Loucy (cell line): Measurements from ENCODE around the gene VSIG2.
A peak's percentile ranks its signal among the peaks of the same experiment; 100 is the strongest.

Source experiments
- EZH2phosphoT487 ChIP-seq: fragments of 200-600 bp; IDR thresholded peaks from 2 replicates; pipeline ENCODE4 v1.6.1; 2018; ENCODE audit warnings: antibody characterized with exemption, mild to moderate bottlenecking, moderate library complexity, borderline replicate concordance
- TF ChIP-seq, protein P1 (sequence below): fragments of 200-600 bp; sonication (generic); conservative IDR thresholded peaks from 2 replicates; pipeline ENCODE4 v1.5.1; 2014; ENCODE audit warnings: mild to moderate bottlenecking, antibody characterized with exemption, low read length

- TF ChIP-seq, protein P1, sequence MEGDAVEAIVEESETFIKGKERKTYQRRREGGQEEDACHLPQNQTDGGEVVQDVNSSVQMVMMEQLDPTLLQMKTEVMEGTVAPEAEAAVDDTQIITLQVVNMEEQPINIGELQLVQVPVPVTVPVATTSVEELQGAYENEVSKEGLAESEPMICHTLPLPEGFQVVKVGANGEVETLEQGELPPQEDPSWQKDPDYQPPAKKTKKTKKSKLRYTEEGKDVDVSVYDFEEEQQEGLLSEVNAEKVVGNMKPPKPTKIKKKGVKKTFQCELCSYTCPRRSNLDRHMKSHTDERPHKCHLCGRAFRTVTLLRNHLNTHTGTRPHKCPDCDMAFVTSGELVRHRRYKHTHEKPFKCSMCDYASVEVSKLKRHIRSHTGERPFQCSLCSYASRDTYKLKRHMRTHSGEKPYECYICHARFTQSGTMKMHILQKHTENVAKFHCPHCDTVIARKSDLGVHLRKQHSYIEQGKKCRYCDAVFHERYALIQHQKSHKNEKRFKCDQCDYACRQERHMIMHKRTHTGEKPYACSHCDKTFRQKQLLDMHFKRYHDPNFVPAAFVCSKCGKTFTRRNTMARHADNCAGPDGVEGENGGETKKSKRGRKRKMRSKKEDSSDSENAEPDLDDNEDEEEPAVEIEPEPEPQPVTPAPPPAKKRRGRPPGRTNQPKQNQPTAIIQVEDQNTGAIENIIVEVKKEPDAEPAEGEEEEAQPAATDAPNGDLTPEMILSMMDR, result peak; percentile 33
- no peak for TF ChIP-seq EZH2phosphoT487
These were observed 26.2 kb upstream of the VSIG2 start for GRCh38 chr11:124778281-124778680.
